Measurements from ENCODE around the gene DRAM2.

The DRAM2 gene

GRCh38 chr1:111139956-111140679 is at the start of gene DRAM2, which contains the start of gene CEPT1 (continued):
- TF ChIP-seq PRDM10 (tag by site-specific recombination; IDR thresholded peaks at IDR 0.05) (peak; percentile 35), ZNF335 (tag by site-specific recombination; conservative IDR thresholded peaks at IDR 0.05) (peak; percentile 97), ZNF184 (tag by site-specific recombination; IDR thresholded peaks at IDR 0.05) (no peak), ZBTB26 (tag by site-specific recombination; optimal IDR thresholded peaks at IDR 0.05) (peak; percentile 97), ZNF843 (tag by site-specific recombination; IDR thresholded peaks at IDR 0.05) (no peak), IKZF3 (tag by site-specific recombination; IDR thresholded peaks at IDR 0.05) (no peak), ELK4 (IDR thresholded peaks at IDR 0.05; ENCODE audit: borderline replicate concordance, low read depth, low read length) (no peak), PATZ1 (tag by site-specific recombination; IDR thresholded peaks at IDR 0.05) (peak; percentile 75), ZNF214 (tag by site-specific recombination; IDR thresholded peaks at IDR 0.05; ENCODE audit: borderline replicate concordance) (no peak), KLF1 (tag by site-specific recombination; IDR thresholded peaks at IDR 0.05) (peak; percentile 43; the same call in 1 of the 2 replicates), ZFP37 (tag by site-specific recombination; IDR thresholded peaks at IDR 0.05) (peak; percentile 62; the same call in 1 of the 2 replicates), ZNF830 (tag by site-specific recombination; IDR thresholded peaks at IDR 0.05; ENCODE audit: low read depth) (no peak), GLI4 (tag by site-specific recombination; IDR thresholded peaks at IDR 0.05) (peak; percentile 64; the same call in 1 of the 2 replicates), OVOL3 (tag by site-specific recombination; IDR thresholded peaks at IDR 0.05) (no peak), GLIS2 (tag by site-specific recombination; IDR thresholded peaks at IDR 0.05) (peak; percentile 88), ZNF639 (tag by site-specific recombination; IDR thresholded peaks at IDR 0.05) (peak; percentile 60; the same call in 1 of the 2 replicates), PBX3 (CRISPR knock-in tag; IDR thresholded peaks at IDR 0.05) (0 out of 2 replicates have a peak, but pooled peaks have one; percentile 45), ZBTB17 (tag by site-specific recombination; IDR thresholded peaks at IDR 0.05) (peak; percentile 49; the same call in 1 of the 2 replicates), ZNF791 (tag by site-specific recombination; IDR thresholded peaks at IDR 0.05) (no peak), ZNF585B (tag by site-specific recombination; IDR thresholded peaks at IDR 0.05) (no peak), ZIC2 (tag by site-specific recombination; IDR thresholded peaks at IDR 0.05) (peak; percentile 53), ZEB2 (tag by site-specific recombination; IDR thresholded peaks at IDR 0.05) (0 out of 2 replicates have a peak, but pooled peaks have one; percentile 33), ZNF600 (tag by site-specific recombination; IDR thresholded peaks at IDR 0.05) (peak; percentile 88), ZNF792 (tag by site-specific recombination; IDR thresholded peaks at IDR 0.05) (peak; percentile 66; the same call in 1 of the 2 replicates), ZNF391 (tag by site-specific recombination; IDR thresholded peaks at IDR 0.05; ENCODE audit: borderline replicate concordance, low read depth) (peak; percentile 60; the same call in 1 of the 2 replicates), KLF9 (tag by site-specific recombination; IDR thresholded peaks at IDR 0.05; ENCODE audit: low read depth) (peak; percentile 58)

All from HEK293 (cell line).